Esophagus muscularis mucosa (tissue), 4 donors: ENCODE data around the gene PCSK6. TPM values are rescaled to one million over a fixed set of nuclear protein-coding genes. Genes with fewer than 3 reads are reported as not detected.
A peak's percentile ranks its signal among the peaks of the same experiment; 100 is the strongest.

Experiments
- DNase-seq: peaks from one replicate; pipeline ENCODE4 v3.0.0-alpha.2; 2017; ENCODE audit errors: extremely low spot score
- H3K27ac ChIP-seq, 4 donors: fragments of 200-600 bp; sonication (generic); replicated peaks in 1 of 4; 1 replicate in 3 of 4; 2 replicates in 1 of 4; pipeline ENCODE4 v1.5.1; 2016 to 2019; ENCODE audit warnings: mild to moderate bottlenecking in 1 of 4
- H3K27me3 ChIP-seq, 4 donors: fragments of 200-600 bp; sonication (generic); one replicate each; pipeline versions ENCODE4 v1.5.1 to v1.6.0; 2016 to 2019
- H3K36me3 ChIP-seq, 4 donors: fragments of 200-600 bp; sonication (generic); one replicate each; pipeline ENCODE4 v1.5.1; 2016 to 2019
- H3K4me1 ChIP-seq, 4 donors: fragments of 200-600 bp; sonication (generic); one replicate each; pipeline ENCODE4 v1.5.1; 2016 to 2019
- H3K4me3 ChIP-seq, 4 donors: fragments of 200-600 bp; sonication (generic); 1 replicate in 2 of 4; 2 replicates in 2 of 4; pipeline ENCODE4 v1.5.1; 2016 to 2019; ENCODE audit warnings: mild to moderate bottlenecking in 4 of 4, moderate library complexity in 1 of 4
- H3K9me3 ChIP-seq, 4 donors: fragments of 200-600 bp; sonication (generic); 1 replicate in 3 of 4; 2 replicates in 1 of 4; pipeline ENCODE4 v1.5.1; 2016 to 2019
- CTCF ChIP-seq, 3 experiments: fragments of 200-600 bp in 2 of 3; fragments of 450-650 bp in 1 of 3; sonication (generic) in 2 of 3; IDR thresholded peaks; one replicate each; pipeline ENCODE4 v1.5.1; 2017 to 2019; ENCODE audit warnings: antibody characterized with exemption in 3 of 3, mild to moderate bottlenecking in 2 of 3, moderate library complexity in 1 of 3
- EP300 ChIP-seq: sonication (generic); formaldehyde crosslinking; IDR thresholded peaks from one replicate; pipeline ENCODE4 v1.6.1; 2017; ENCODE audit warnings: antibody characterized with exemption
- POLR2A ChIP-seq: fragments of 450-650 bp; IDR thresholded peaks from one replicate; pipeline ENCODE4 v1.6.1; 2017; ENCODE audit warnings: antibody characterized with exemption, moderate library complexity, mild to moderate bottlenecking, low read depth
- POLR2AphosphoS5 ChIP-seq, 2 donors: sonication (generic); formaldehyde crosslinking; IDR thresholded peaks; one replicate each; pipeline ENCODE4 v1.6.1; 2017; ENCODE audit warnings: antibody characterized with exemption in 2 of 2
- WGBS: methylation state at CpG from one replicate; pipeline ENCODE4 v1.1.5; 2018; 5-methylcytosine and 5-hydroxymethylcytosine counted together
- intact Hi-C: fragments of 100-400 bp; cut with DNase I; formaldehyde crosslinking; loops from one replicate; pipeline ENCODE4 v1.15.1; 2023
- total RNA-seq, 4 donors: library from RNA; depleted of rRNA; stranded (reverse); fragments of >200 nt; gene quantifications; one replicate each; pipeline versions ENCODE4 v1.1.0 to v1.2.1, GENCODE V29; 2016

PCSK6 gene
- total RNA-seq, 4 donors from 2014 or later: 13.6 to 24.1 (median 15.3) TPM

DNA sequence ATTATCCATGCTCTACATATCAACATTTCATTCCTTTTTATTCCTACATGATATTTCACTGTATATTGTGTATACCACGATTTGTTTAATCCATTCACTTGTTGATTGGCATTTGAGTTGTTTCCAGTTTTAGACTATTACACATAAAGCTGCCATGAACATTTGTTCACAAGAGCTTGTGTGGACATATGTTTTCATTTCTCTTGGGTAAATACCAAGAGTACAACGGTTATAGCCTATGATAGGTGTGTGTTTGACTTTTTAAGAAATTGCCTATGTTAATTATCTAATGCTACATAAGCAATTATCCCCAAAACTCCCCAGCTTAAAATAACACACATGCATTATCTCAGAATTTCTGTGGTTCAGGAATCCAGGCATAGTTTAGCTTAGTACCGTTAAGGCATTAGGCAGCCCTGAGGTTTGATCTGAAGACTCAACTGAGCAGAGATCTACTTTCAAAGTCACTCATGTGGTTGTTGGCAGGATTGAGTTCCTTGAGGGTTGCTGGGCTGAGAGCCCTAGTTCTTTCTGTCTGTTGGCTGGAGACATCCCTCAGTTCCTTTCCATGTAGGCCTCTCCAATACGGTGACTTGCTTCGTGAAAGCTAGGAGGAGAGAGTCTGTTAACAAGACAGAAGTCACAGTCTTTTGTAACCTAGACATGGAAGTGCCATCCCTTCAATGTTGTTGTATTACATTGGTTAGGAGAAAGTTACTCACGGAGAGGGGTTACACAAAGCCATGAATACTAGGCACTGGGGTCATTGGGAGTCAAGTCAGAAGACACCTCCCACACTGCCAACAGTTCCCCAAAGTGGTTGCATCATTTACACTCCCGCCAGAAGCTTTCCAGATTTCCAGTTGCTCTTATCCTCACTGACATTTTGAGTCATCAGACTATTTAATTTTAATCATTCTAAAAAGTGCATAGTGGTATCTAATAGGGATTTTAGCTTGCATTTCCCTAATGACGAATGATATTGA lies 21.0 kb upstream of the PCSK6 start:
- Histone ChIP-seq H3K9me3 (peaks cover 0 to 6% (median under 1%) of the 10 kb centered on the region in 4 donors), H3K36me3 (no peaks in the 10 kb centered on the region), H3K4me1 (no peaks in the 10 kb centered on the region), H3K27ac (no peak overlapping the region), H3K4me3 (no peak overlapping the region), H3K27me3 (no peaks in the 10 kb centered on the region)
- DNase-seq: peak; percentile 37
- no peak for TF ChIP-seq CTCF (IDR thresholded peaks at IDR 0.05)
- TF ChIP-seq EP300: no peak
- TF ChIP-seq POLR2A: no peak
- TF ChIP-seq POLR2AphosphoS5 (IDR thresholded peaks at IDR 0.05): no peak
- 82% methylated on average over 8 of the region's 8 CpGs for whole genome bisulfite sequencing
- intact Hi-C loops: no loop called here

- Histone ChIP-seq H3K9me3 (no peaks in the 10 kb centered on the region), H3K27ac (no peak overlapping the region), H3K4me3 (no peak overlapping the region), H3K27me3 (no peaks in the 10 kb centered on the region), H3K36me3 (no peaks in the 10 kb centered on the region), H3K4me1 (no peaks in the 10 kb centered on the region)
- DNase-seq: no peak
- intact Hi-C loops: no loop called here
- TF ChIP-seq EP300: no peak
- no peak for TF ChIP-seq POLR2A
- TF ChIP-seq CTCF (IDR thresholded peaks at IDR 0.05): no peak
- TF ChIP-seq POLR2AphosphoS5 (IDR thresholded peaks at IDR 0.05): no peak
- 88% methylated on average over 6 of the region's 6 CpGs for WGBS
Observed at GRCh38 chr15:101509279-101509678, 19.8 kb upstream of the PCSK6 start.

DNA sequence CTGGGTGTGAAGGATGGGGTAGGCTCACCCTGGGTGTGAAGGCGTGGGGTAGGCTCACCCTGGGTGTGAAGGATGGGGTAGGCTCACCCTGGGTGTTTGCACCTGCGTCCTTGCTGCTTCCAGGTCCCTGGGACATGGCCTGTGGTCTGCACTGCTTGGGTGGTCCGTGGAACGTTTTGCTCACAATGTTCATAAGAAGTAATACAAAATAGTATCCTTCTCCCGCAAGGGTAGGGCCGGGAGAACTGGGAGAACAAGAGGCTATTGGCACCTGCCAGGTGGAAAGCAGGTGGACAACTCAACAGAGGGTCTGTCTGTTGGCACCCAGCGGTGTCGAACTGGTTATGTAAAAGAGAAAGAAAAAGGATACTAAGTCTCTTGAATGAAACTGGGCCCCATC lies 17.0 kb upstream of the PCSK6 start:
- intact Hi-C loops: no loop called here
- 81% methylated on average over 7 of the region's 8 CpGs for WGBS
- no peak overlapping the region for H3K27ac ChIP-seq
- peak; percentile 72 for DNase-seq
- no peaks in the 10 kb centered on the region for H3K36me3 ChIP-seq
- TF ChIP-seq CTCF (IDR thresholded peaks at IDR 0.05) (no peak), POLR2A (no peak), EP300 (no peak), POLR2AphosphoS5 (IDR thresholded peaks at IDR 0.05) (no peak)
- peaks cover 4 to 8% (median 7%) of the 10 kb centered on the region in 4 donors for H3K4me1 ChIP-seq
- no peaks in the 10 kb centered on the region for H3K9me3 ChIP-seq
- no peak overlapping the region for H3K4me3 ChIP-seq
- peaks cover 0 to 15% (median 0%) of the 10 kb centered on the region in 4 donors for H3K27me3 ChIP-seq

DNA sequence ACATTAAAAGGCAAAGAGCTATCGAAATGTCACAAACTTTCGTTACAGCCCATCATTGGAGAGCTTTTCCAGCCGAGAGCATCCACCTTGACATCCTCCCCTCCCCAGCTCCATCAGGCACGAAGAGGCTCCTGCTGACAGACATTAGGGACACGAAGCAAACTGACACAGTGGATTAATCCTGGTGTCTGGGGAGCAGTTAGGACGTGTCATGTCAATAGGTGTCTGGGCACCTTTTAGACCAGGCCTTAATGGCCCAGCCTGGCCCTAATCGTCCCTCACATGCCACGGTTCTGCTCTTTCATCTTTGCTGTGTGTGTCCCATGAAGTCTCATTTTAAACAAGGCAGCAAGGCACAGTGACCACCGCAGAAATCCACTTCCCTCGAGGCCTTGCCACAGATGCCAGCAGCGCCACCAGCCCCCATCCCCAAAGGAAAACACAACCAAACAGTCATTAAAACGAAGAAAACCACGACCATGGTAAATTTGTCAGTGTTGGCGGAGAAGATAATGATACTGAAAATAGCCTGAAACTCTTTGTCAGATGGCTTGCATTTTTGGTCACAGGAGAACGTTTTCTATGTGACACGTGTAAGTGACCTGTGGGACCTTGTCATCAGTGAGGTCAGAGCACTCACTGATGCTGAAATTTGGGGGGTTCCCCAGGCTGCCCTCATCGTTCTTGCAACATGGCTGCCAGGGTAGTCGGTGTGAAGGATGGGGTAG lies 16.3 kb upstream of the PCSK6 start:
- H3K27ac ChIP-seq: no peak overlapping the region
- peaks cover 9 to 15% (median 10%) of the 10 kb centered on the region in 4 donors for H3K4me1 ChIP-seq
- intact Hi-C loops: no loop called here
- WGBS: 80% methylated on average over 18 of the region's 18 CpGs
- no peak for TF ChIP-seq EP300
- no peak for TF ChIP-seq POLR2A
- no peak for TF ChIP-seq CTCF (IDR thresholded peaks at IDR 0.05)
- no peak for TF ChIP-seq POLR2AphosphoS5 (IDR thresholded peaks at IDR 0.05)
- H3K36me3 ChIP-seq: no peaks in the 10 kb centered on the region
- peaks cover 0 to 18% (median 0%) of the 10 kb centered on the region in 4 donors for H3K27me3 ChIP-seq
- no peak overlapping the region for H3K4me3 ChIP-seq
- DNase-seq: peak; percentile 75
- no peaks in the 10 kb centered on the region for H3K9me3 ChIP-seq
